ENCODE measurements around the gene NFATC2.
"Not testable (repeated sequence)": the region's sequence is repeated elsewhere in the genome, so short reads cannot be mapped to it uniquely, and the experiment has no call there.

The NFATC2 gene

DNA sequence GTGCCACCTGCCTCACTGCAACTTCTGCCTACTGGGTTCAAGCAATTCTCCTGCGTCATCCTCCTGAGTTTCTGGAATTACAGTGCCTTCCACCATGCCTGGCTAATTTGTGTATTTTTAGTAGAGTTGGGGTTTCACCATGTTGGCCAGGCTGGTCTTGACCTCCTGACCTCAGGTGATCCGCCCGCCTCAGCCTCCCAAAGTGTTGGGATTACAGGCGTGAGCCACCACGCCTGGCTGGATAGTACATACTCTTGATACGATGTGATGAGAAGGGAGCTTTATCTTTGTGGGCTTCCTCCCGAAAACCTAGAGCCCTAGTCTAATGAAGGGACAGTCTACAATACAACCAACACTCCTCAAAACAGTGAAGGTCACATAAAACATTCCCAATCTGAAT is 2.4 kb downstream of the NFATC2 start:
- not testable (repeated sequence) for DNase-seq (ENCODE audit: low spot score)

DNA sequence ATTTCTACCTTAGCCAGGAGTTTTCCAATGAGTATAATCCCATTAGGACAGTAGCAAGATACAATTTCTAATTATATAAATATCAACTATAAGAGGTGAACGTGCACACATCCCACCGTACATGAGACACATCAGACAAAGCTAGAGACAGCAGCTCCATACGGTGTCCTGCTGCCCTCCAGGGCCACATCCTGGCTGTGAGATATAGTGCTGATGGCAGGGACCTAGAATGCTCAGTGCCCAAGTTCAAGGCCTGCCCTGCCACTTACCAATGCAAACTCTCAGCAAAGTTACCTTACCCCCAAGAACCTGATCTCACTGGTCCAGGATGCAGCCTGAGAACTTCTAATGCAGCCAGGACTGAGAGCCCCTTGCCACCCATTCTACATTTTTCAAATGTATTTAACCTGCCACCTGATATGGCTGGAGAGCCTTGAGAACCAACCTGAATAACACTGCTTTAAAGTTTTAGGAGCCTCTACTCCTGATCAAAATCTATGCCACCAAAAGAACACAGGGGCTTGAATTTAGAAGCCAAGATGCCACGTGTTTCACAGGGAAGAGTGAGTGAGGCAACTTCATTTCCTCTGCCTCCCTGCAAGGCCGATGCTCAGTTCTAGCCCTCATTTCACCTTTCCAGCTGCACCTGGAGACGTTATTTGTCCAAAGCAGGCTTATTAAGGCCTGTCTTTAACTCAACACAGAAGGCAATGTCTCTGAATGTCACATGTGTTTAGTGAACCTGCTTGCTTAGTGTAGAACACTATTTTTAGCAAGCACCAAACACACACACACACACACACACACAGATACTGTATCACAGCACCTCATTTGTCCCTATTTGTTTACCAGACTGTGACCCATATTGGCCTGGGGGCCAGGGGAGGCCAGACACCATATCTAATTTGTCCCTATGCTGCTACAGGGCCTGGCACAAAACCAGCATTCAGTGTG is 6.1 kb downstream of the NFATC2 start:
- no peak for DNase-seq (ENCODE audit: low spot score)

DNA sequence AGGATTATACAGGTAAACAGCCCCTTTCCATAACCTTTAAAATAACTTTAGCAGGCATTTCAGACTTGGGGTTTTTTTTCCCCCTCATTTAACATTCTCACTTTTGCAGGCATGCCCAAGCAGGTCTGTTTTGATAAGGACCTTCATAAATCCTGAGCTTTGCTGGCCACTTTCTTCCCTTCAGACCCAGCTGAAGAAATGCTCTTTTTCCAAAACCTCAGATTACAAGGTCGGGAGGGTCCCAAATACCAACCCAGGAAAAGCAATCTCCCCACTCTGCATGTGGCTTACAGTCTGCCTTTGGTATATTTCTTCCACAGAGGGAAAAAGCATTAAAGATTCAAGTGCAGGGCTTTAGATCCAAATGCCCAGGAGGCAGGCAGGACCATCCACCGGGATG is 6.8 kb downstream of the NFATC2 start:
- DNase-seq (ENCODE audit: low spot score) = no peak

DNA sequence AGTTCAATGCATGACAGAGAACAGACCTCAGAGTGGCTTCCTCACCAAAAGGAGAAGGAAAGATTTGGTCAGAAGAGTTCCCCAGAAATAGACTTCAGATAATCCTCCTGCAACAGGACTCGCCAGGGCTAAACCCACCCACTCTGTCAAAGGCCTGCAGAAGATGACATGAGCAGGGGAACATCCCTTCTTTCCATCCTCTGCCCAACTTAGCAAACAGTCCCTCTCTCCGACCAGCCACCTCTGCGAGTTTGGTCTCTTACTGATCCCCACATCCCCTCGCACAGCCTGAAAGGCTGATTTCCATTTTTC is 7.5 kb downstream of the NFATC2 start:
- no peak for DNase-seq (ENCODE audit: low spot score)

DNA sequence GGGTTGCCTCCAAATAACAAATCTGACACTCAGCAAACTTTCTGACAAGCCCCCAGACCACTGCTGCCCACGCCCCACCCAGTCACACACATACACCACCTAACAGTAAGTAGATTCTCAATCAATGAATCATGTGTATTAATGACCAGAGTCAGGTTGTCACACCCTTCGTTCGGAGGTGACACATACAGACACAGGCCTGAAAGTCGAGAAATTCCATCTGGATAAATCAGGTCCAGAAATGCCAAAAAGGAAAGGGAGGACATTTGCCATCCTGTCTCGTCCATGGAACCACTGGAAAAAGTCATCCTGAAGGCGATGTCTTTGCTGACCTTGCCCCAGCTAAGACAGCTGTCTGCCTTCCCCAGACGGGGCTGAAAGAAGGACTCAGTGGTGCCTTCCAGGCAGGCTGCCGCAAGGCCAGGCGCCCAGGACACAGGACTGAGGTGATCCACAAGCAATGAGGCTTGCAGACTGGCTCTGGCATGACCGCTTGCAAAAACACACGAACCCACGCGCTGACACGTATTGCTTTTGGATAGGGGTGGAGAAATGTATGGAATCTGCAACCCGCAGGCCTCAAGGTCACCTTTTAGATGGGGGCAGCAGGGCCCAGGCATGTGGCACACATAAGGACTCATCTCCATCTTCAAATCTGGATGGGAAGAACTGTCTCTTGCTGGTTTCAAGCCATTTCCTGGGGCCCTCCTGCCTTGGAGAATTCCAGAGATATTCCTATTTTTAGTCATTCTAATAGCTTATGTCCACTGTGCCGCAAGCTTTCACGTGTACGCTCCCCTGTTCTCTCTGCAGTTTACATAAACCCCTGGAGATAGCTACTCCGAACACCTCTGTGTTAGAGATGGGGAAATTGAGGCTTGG is 9.0 kb downstream of the NFATC2 start:
- DNase-seq (ENCODE audit: low spot score) = no peak

GRCh38 chr20:51532577-51533191 is 9.8 kb downstream of the NFATC2 start:
- no peak for DNase-seq (ENCODE audit: low spot score)

- no peak for DNase-seq (ENCODE audit: low spot score)
Observed at GRCh38 chr20:51531712-51532456, 10.6 kb downstream of the NFATC2 start.

GRCh38 chr20:51531141-51531710 is 11.3 kb downstream of the NFATC2 start:
- DNase-seq (ENCODE audit: low spot score) = no peak

DNA sequence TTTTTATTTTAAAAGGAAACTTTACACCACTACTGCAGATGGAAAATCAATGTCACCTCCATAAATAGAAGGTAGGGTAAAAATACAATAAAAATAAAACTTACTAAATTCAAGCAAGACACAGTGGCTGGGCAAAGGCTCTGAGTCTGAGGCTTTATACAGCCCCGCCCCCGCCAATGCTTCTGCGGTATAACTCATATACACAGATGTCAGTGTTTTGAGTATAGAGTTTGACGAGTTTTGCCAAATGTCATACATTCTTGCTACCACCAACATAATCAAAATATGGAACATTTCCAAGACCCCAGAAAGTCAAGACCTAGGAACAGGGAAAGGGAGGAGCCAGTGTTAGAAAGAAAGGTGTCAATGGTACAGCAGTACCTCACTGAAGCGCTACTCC is 12.8 kb downstream of the NFATC2 start:
- DNase-seq (ENCODE audit: low spot score) = no peak

- no peak for DNase-seq (ENCODE audit: low spot score)
Observed at GRCh38 chr20:51529081-51529681, 13.3 kb downstream of the NFATC2 start.

DNA sequence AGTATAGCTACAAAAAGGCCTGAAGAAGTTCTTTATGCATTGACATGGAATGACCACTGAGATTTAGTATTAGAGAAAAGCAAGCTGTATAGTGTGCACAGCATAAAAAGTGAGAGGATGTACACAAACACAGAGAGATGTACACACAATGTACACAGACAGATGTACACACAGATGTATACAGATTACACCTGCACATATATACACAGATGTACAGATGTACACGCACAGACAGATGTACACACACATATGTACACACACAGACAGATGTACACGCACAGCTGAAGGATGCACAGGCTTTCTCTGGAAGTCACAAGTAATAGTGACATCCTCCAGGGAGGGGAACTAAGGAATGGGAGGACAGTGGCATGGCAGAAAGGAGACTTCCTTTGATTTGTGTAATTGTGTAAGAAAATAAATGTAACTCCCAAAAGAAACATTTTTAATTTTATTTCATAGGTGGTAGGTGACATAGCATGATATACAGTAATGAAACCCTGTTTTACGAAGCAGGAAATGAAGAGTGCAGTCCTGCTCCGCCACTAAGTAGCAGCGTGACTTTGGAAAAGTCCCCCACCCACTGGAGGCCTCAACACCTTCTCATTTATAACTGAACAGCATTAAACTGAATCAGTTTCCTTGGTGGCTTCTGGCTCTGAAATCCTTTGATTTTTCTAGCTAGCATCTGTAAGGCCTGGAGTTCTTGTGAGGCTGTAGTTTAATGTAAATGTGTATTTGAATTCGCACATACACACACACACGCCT is 14.1 kb downstream of the NFATC2 start:
- DNase-seq (ENCODE audit: low spot score) = no peak

DNA sequence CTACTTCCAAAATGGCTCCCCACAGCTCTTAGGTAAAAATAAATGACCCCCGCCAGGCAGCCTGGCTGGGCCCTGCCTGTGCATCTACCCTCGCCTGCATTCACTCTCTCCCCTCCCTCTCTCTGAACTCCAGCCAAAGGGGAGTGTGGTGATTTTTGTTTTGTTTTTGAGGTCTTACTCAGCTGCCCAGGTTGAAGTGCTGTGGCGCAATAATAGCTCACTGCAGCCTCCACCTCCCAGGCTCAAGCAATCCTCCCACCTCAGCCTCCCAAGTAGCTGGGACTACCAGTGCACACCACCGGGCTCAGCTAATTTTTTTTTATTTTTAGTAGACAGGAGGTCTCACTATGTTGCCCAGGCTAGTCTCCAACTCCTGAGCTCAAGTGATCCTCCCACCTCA is 15.8 kb downstream of the NFATC2 start:
- no peak for DNase-seq (ENCODE audit: low spot score)

DNA sequence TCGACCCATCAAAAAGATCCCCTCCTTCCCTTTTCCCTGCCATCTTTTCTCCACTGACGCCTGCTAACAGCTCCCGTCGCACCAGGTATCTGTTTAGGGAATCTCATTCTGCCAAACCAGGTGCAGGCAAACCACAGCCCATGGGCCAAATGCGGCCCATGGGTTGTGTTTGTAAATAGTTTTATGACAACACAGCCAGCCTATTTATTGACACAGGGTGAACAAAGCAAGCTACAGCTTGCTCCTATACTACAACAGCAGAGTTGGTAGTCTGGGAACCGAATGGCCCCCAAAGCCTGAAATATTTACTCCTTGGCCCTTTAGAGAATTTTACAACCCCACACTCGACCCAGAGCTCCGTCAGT is 16.4 kb downstream of the NFATC2 start:
- DNase-seq (ENCODE audit: low spot score) = no peak

- DNase-seq (ENCODE audit: low spot score) = no peak
Observed at GRCh38 chr20:51525241-51526105, 17.0 kb downstream of the NFATC2 start.

- DNase-seq (ENCODE audit: low spot score) = no peak
Observed at GRCh38 chr20:51523276-51524013, 19.1 kb downstream of the NFATC2 start.

DNA sequence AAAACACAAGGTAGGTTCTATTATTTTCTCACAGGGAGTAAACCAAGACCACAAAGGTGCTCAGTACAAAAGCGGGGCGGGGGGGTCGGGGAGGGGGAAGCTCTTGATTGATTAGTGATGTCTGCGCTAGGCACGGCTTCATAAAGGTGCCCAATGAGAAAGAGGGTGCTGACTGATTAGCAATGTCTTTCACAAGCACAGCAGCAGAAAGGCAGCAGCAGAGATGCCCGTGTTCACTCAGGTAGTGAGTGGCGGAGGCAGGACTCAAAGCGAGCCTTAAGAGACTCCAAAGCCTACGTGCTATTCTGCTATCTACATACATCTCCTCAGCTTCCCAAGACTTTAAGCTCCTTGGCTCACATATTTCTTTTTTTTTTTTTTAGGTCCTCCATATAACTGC is 20.3 kb downstream of the NFATC2 start:
- DNase-seq (ENCODE audit: low spot score) = no peak

- DNase-seq (ENCODE audit: low spot score) = no peak
Observed at GRCh38 chr20:51517839-51518238, 24.7 kb downstream of the NFATC2 start.

DNA sequence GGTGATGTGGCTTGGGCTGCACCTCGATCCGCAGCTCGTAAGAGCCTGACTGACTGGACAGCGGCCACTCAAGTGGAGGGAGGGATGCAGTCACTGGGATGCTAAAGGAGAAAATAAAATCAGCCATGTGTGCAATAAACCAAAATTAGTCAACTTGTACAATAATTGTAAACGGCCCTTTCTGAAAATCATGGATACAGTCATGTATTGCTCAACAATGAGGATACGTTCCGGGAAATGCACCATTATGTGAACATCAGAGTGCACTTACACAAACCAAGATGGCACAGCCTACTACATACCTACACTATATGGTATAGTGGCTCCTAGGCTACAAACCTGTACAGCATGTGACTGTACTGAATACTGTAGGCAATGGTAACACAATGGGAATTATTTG is 25.7 kb downstream of the NFATC2 start:
- DNase-seq (ENCODE audit: low spot score) = no peak

- no peak for DNase-seq (ENCODE audit: low spot score)
Observed at GRCh38 chr20:51514836-51515235, 27.7 kb downstream of the NFATC2 start.

Data from ecto neural progenitor cell (in vitro differentiated cells).